H1 (cell line): Measurements from ENCODE around the gene FCN3. TPM values are rescaled to one million over a fixed set of nuclear protein-coding genes. Genes with fewer than 3 reads are reported as not detected.

Source experiments
- BACH1 ChIP-seq: IDR thresholded peaks from 2 replicates; pipeline ENCODE4 v1.6.1; 2012; ENCODE audit warnings: low read length, improper control_type of control experiment
- CBX5 ChIP-seq: fragments of 300-800, 300-1000 bp; sonication (generic); IDR thresholded peaks from 2 replicates; pipeline ENCODE4 v1.7.1; 2016; ENCODE audit warnings: antibody characterized with exemption, low read length, low read depth
- CTCF ChIP-seq, 3 experiments: IDR thresholded peaks; 1 replicate in 2 of 3; 2 replicates in 1 of 3; pipeline versions ENCODE4 v1.5.1 to v1.6.1; 2011; ENCODE audit warnings: low read length in 3 of 3, mild to moderate bottlenecking in 3 of 3, inconsistent platforms in 2 of 3, low read depth in 1 of 3, moderate library complexity in 1 of 3; ENCODE audit not compliant: insufficient read depth in 1 of 3; ENCODE audit errors: control extremely low read depth in 1 of 3
- HDAC2 ChIP-seq, 2 experiments: fragments of 300-600 bp in 1 of 2; sonication (generic) in 1 of 2; IDR thresholded peaks; 2 replicates each; pipeline ENCODE4 v1.6.1; 2011 to 2012; ENCODE audit warnings: low read depth in 2 of 2, low read length in 2 of 2, mild to moderate bottlenecking in 2 of 2, moderate library complexity in 2 of 2, borderline replicate concordance in 1 of 2, inconsistent platforms in 1 of 2
- KDM5A ChIP-seq: fragments of 200-600 bp; IDR thresholded peaks from 2 replicates; pipeline ENCODE4 v1.7.1; 2012; ENCODE audit warnings: mild to moderate bottlenecking, low read length, inconsistent platforms, mixed read lengths
- PHF8 ChIP-seq: fragments of 200-600 bp; sonication (generic); conservative IDR thresholded peaks from 2 replicates; pipeline ENCODE4 v1.7.1; 2012; ENCODE audit warnings: low read depth, mild to moderate bottlenecking, inconsistent platforms, low read length, moderate library complexity
- POLR2A ChIP-seq, 2 experiments: IDR thresholded peaks; 1 replicate in 1 of 2; 2 replicates in 1 of 2; pipeline ENCODE4 v1.6.1; 2011; ENCODE audit warnings: low read depth in 2 of 2, low read length in 2 of 2, mild to moderate bottlenecking in 2 of 2; ENCODE audit errors: control extremely low read depth in 1 of 2
- SAP30 ChIP-seq: fragments of 300-600 bp; sonication (generic); IDR thresholded peaks from 2 replicates; pipeline ENCODE4 v1.7.1; 2012; ENCODE audit warnings: low read length, moderate library complexity, mild to moderate bottlenecking, inconsistent platforms; ENCODE audit not compliant: insufficient read depth, insufficient replicate concordance
- SP1 ChIP-seq: IDR thresholded peaks from 2 replicates; pipeline ENCODE4 v1.6.1; 2011; ENCODE audit warnings: low read depth, low read length
- USF2 ChIP-seq: IDR thresholded peaks from 2 replicates; pipeline ENCODE4 v1.6.1; 2011; ENCODE audit warnings: low read length, improper control_type of control experiment
- ZNF274 ChIP-seq: IDR thresholded peaks from 2 replicates; pipeline ENCODE4 v1.7.0; 2012; ENCODE audit warnings: low read length, borderline replicate concordance; ENCODE audit errors: extremely low read depth
- polyA plus RNA-seq, 7 experiments: library from polyadenylated mRNA; depleted of rRNA in 3 of 7; stranded (reverse) in 5 of 7; unstranded in 2 of 7; fragments of >200 nt in 5 of 7; fragments of 200-250 nt in 2 of 7; gene quantifications; 1 replicate in 5 of 7; 2 replicates in 1 of 7; 4 replicates in 1 of 7; pipeline versions ENCODE4 v1.2.1 to v1.2.3, GENCODE V29; 2011 to 2013; ENCODE audit warnings: missing spikeins in 2 of 7, mixed read lengths in 2 of 7
- total RNA-seq: library from RNA; stranded (reverse); fragmentation: NEBNext Ultra II Directional; extraction: Animal tissue kit (Norgen Biotek cat#: 25700); gene quantifications from 2 replicates; pipeline ENCODE4 v1.2.1, GENCODE V29; 2021
- TF ChIP-seq, protein P1 (sequence below): IDR thresholded peaks from 2 replicates; pipeline ENCODE4 v1.6.1; 2011; ENCODE audit warnings: low read depth, mild to moderate bottlenecking, low read length; ENCODE audit not compliant: insufficient read depth
- TF ChIP-seq, protein P2 (sequence below): IDR thresholded peaks from 2 replicates; pipeline ENCODE4 v1.6.1; 2012; ENCODE audit warnings: inconsistent platforms

FCN3 gene
- total and polyA plus RNA-seq, 2 of the 8 experiments (the other 6 are each of a cell fraction or from before 2014, with no cell fraction given), result 0.30 to 0.57 TPM

DNA sequence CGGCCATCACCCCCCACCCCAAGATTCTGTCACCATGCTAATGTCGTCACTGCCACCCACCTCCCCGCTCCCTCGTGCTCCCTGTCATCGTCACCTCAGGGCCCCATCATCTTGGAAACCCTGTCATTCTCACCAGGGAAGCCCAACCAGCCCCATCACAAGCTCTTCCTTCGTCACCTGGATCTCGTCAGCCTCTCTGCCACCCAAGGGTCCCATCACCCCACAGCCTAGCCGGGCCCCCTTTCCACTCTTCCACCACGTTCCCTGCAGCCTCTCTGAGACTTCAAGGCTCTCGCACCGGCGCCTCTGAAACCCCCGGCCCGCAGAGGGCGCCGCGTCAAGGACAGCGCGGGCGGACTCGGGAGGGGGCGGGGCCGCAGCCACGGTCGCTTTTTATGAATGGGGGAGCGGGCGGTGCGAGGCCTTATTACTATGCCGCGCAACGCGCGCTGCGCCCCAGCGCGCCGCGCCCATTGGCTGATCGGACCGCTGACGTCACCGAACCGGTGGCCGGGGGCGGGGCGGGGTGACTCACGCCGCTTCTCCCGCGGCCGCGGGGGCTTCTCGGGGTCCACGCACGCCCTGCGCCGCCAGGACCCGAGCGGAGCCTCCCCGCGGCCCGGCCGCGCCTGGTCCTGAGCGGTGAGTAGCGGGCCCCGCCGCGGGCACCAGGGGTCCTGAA is 17.6 kb upstream of the FCN3 start, which contains the start of gene GPR3 (continued):
- TF ChIP-seq BACH1 (peak; percentile 33; the same call in 1 of the 2 replicates), PHF8 (peak; percentile 80; the same call in 1 of the 2 replicates), CBX5 (no peak), SP1 (peak; percentile 51; the same call in 1 of the 2 replicates), ZNF274 (no peak), HDAC2 (IDR thresholded peaks at IDR 0.05; ENCODE audit: borderline replicate concordance in 1 of 2, low read depth in 2 of 2, low read length in 2 of 2) (0 out of 4 replicates have a peak, but pooled peaks of 1 of the 2 experiments have one; percentile 30), POLR2A (IDR thresholded peaks at IDR 0.05; ENCODE audit: control extremely low read depth in 1 of 2, low read depth in 2 of 2, low read length in 2 of 2) (no peak), USF2 (0 out of 2 replicates have a peak, but pooled peaks have one; percentile 20), SAP30 (peak; percentile 70), KDM5A (no peak), CTCF (IDR thresholded peaks at IDR 0.05; ENCODE audit: control extremely low read depth in 1 of 3, insufficient read depth in 1 of 3, low read depth in 1 of 3, low read length in 3 of 3) (peak in 2 of 3 experiments; percentile 55 to 60; a peak in 3 of 4 replicates)
- TF ChIP-seq, protein P1, sequence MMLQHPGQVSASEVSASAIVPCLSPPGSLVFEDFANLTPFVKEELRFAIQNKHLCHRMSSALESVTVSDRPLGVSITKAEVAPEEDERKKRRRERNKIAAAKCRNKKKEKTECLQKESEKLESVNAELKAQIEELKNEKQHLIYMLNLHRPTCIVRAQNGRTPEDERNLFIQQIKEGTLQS, result no peak
- TF ChIP-seq, protein P2, sequence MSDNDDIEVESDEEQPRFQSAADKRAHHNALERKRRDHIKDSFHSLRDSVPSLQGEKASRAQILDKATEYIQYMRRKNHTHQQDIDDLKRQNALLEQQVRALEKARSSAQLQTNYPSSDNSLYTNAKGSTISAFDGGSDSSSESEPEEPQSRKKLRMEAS, result peak; percentile 56
